HUES6 (cell line): ENCODE measurements around the gene ALOX12.

Experiments
- H3K27ac ChIP-seq: 2 replicates; pipeline ENCODE4 v1.7.0; 2013; ENCODE audit warnings: low read depth, mild to moderate bottlenecking, low read length, inconsistent platforms
- H3K27me3 ChIP-seq: 2 replicates; pipeline ENCODE4 v1.6.1; 2013; ENCODE audit warnings: low read length; ENCODE audit not compliant: control insufficient read depth, insufficient read depth
- H3K36me3 ChIP-seq: 2 replicates; pipeline ENCODE4 v1.6.1; 2013; ENCODE audit warnings: low read length; ENCODE audit not compliant: control insufficient read depth, insufficient read depth
- H3K4me1 ChIP-seq: 2 replicates; pipeline ENCODE4 v1.6.1; 2013; ENCODE audit warnings: low read length; ENCODE audit not compliant: control insufficient read depth, insufficient read depth
- H3K4me3 ChIP-seq: 2 replicates; pipeline ENCODE4 v1.5.1; 2013; ENCODE audit warnings: low read depth, low read length
- H3K9ac ChIP-seq: one replicate; pipeline ENCODE4 v1.6.1; 2013; ENCODE audit warnings: mild to moderate bottlenecking, low read length
- H3K9me3 ChIP-seq: 2 replicates; pipeline ENCODE4 v1.6.1; 2013; ENCODE audit warnings: low read depth, low read length; ENCODE audit not compliant: control insufficient read depth, insufficient read depth

ALOX12 gene

GRCh38 chr17:7023576-7024401 lies 27.9 kb downstream of the ALOX12 start:
- Histone ChIP-seq H3K27me3 (peaks cover 40% of the 10 kb centered on the region), H3K4me1 (peaks cover 18% of the 10 kb centered on the region), H3K36me3 (peaks cover 4% of the 10 kb centered on the region; the same call in 1 of the 2 replicates), H3K9ac (peak overlapping the region; percentile 48), H3K9me3 (no peaks in the 10 kb centered on the region), H3K27ac (no peak overlapping the region), H3K4me3 (peak overlapping the region; percentile 62)

DNA sequence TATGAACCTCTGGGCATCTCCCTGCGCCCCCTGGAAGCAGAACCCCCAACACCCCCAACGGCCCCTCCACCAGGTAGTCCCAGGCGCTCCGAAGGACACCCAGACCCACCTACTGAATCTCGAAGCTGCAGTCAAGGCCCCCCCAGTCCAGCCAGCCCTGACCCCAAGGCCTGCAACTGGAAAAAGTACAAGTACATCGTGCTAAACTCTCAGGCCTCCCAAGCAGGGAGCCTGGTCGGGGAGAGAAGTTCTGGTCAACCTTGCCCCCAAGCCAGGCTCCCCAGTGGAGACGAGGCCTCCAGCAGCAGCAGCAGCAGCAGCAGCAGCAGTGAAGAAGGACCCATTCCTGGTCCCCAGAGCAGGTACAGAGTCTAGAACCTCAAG lies 28.5 kb downstream of the ALOX12 start:
- no peak overlapping the region for H3K4me3 ChIP-seq
- peaks cover 18% of the 10 kb centered on the region for H3K4me1 ChIP-seq
- H3K36me3 ChIP-seq = peaks cover 4% of the 10 kb centered on the region; the same call in 1 of the 2 replicates
- H3K27me3 ChIP-seq = peaks cover 40% of the 10 kb centered on the region
- H3K27ac ChIP-seq = no peak overlapping the region
- no peaks in the 10 kb centered on the region for H3K9me3 ChIP-seq
- H3K9ac ChIP-seq = no peak overlapping the region

DNA sequence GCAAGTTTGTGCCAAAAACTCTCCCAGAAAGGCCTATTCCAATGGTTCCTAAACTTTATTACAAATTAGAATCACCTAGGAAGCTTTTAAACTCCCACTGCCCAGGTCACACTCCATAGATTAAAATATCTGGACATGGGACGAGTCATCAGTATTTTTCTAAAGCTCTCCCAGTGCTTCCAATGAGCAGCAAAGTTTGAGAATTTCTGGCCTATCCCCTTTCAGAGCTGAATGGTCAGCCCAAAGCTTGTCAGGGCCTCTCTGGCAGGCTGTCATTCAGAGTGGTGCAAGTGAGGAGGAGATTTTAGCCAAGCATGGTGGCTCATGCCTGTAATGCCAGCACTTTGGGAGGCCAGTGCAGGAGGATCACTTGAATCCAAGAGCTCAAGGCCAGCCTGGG lies 29.4 kb downstream of the ALOX12 start:
- Histone ChIP-seq H3K4me1 (peaks cover 11% of the 10 kb centered on the region), H3K36me3 (peaks cover 4% of the 10 kb centered on the region; the same call in 1 of the 2 replicates), H3K27me3 (peaks cover 40% of the 10 kb centered on the region), H3K4me3 (no peak overlapping the region), H3K27ac (no peak overlapping the region), H3K9ac (no peak overlapping the region), H3K9me3 (no peaks in the 10 kb centered on the region)

GRCh38 chr17:7026471-7027115 lies 30.7 kb downstream of the ALOX12 start:
- H3K36me3 ChIP-seq = peaks cover 4% of the 10 kb centered on the region; the same call in 1 of the 2 replicates
- no peaks in the 10 kb centered on the region for H3K9me3 ChIP-seq
- no peak overlapping the region for H3K27ac ChIP-seq
- H3K9ac ChIP-seq = no peak overlapping the region
- peaks cover 26% of the 10 kb centered on the region for H3K27me3 ChIP-seq
- H3K4me1 ChIP-seq = peaks cover 3% of the 10 kb centered on the region
- no peak overlapping the region for H3K4me3 ChIP-seq

GRCh38 chr17:7027335-7027734 lies 31.5 kb downstream of the ALOX12 start:
- Histone ChIP-seq H3K4me3 (no peak overlapping the region), H3K9ac (no peak overlapping the region), H3K27me3 (peaks cover 20% of the 10 kb centered on the region), H3K4me1 (no peaks in the 10 kb centered on the region), H3K27ac (no peak overlapping the region), H3K36me3 (peaks cover 4% of the 10 kb centered on the region; the same call in 1 of the 2 replicates), H3K9me3 (no peaks in the 10 kb centered on the region)

- H3K27ac ChIP-seq = no peak overlapping the region
- no peak overlapping the region for H3K4me3 ChIP-seq
- no peaks in the 10 kb centered on the region for H3K4me1 ChIP-seq
- no peaks in the 10 kb centered on the region for H3K9me3 ChIP-seq
- H3K27me3 ChIP-seq = peaks cover 7% of the 10 kb centered on the region; the same call in 1 of the 2 replicates
- peaks cover 4% of the 10 kb centered on the region; the same call in 1 of the 2 replicates for H3K36me3 ChIP-seq
- no peak overlapping the region for H3K9ac ChIP-seq
Measured at GRCh38 chr17:7029096-7029495, 33.2 kb downstream of the ALOX12 start.

DNA sequence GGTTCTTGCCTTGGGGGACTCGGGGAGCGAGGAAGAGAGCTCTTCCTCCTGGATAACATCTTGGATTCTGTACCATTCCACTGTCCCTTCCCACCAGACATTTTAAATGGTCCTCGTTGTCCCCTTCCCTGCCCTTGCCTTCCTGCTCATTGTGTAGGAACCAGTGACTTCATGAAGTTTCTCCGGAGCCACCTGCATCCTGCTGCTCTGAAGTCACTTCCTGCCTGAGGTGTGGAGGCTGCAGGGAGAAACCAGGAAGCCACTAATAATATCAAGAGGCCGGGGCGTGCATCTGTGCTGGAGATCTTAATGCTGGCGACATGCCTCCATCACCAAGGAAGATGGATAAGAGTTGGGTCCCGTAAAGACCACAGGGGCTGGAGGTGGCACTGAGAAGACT lies 33.8 kb downstream of the ALOX12 start:
- H3K27ac ChIP-seq = no peak overlapping the region
- no peak overlapping the region for H3K9ac ChIP-seq
- no peaks in the 10 kb centered on the region for H3K9me3 ChIP-seq
- H3K4me1 ChIP-seq = no peaks in the 10 kb centered on the region
- peaks cover 1% of the 10 kb centered on the region; the same call in 1 of the 2 replicates for H3K27me3 ChIP-seq
- H3K4me3 ChIP-seq = no peak overlapping the region
- peaks cover 4% of the 10 kb centered on the region; the same call in 1 of the 2 replicates for H3K36me3 ChIP-seq

- peak overlapping the region; percentile 26 for H3K9ac ChIP-seq
- 0 out of 2 replicates have a peak, but pooled peaks cover 2% of the 10 kb centered on the region for H3K27me3 ChIP-seq
- H3K9me3 ChIP-seq = no peaks in the 10 kb centered on the region
- H3K4me1 ChIP-seq = peaks cover 24% of the 10 kb centered on the region
- no peaks in the 10 kb centered on the region for H3K36me3 ChIP-seq
- peak overlapping the region; percentile 10; the same call in 1 of the 2 replicates for H3K27ac ChIP-seq
- peak overlapping the region; percentile 70 for H3K4me3 ChIP-seq
Measured at GRCh38 chr17:7034955-7035590, 39.2 kb downstream of the ALOX12 start.

- Histone ChIP-seq H3K9ac (peak within 1 kb of the TSS; percentile 61), H3K4me3 (peak within 1 kb of the TSS; percentile 70), H3K36me3 (no peaks in the 10 kb centered on the region), H3K27me3 (0 out of 2 replicates have a peak, but pooled peaks cover 2% of the 10 kb centered on the region), H3K27ac (peak within 1 kb of the TSS; percentile 10; the same call in 1 of the 2 replicates), H3K9me3 (no peaks in the 10 kb centered on the region), H3K4me1 (peaks cover 24% of the 10 kb centered on the region)
Measured at GRCh38 chr17:7035591-7036368, 39.9 kb downstream of the ALOX12 start, which contains the start of gene SLC16A13. SLC16A13 (plus strand) TSS chr17:7036015; CDS start chr17:7036383, 368 bp downstream.
